NCI-H187 treated with DMSO at 0.1 percent for 48 hours (cell line): ENCODE measurements around the gene CSRP1.
"Not testable (repeated sequence)": the region's sequence is repeated elsewhere in the genome, so short reads cannot be mapped to it uniquely, and the experiment has no call there.

ENCODE experiments used
- DNase-seq: peaks from one replicate; lab custom pipeline; 2025; lab: John Stamatoyannopoulos, UW

The CSRP1 gene

DNA sequence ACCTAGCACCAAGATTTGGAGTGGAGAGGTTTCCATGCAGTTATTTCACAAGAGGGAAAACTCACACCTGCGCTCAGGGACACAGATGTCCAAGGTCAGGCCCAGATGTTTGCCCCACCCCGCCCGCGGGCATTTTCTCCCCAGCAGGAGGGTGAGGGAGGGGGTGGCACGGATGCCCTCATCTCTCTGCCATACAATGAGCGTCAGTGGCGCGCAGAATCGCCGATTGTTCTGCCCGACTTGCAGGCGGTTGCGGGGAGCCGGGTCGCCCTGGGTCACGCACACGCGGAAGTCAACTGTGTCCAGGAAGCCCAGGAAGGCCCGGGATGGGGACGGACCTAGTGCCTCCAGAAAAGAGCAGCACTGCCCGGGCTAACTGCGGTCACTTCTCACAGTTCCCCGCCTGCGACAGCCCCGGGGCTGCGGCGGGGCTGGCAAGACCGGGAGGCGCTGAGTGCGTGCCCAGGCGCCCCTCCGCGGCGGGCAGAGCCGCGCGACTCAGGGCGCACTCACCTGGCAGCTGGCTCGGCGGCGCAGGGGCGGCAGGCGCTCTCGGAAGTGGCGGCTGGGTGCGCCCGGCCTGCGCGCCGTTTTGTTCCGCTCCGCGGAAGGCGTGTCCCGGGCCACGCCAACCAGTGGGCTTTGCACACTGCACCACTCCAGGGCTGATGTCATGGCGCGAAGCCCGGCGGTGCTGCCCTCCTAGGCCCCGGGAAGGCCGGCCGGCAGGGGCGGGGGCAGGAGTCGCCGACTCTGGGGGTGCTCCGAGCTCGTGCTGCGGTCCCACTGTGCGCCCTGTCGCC, at the start of gene CSRP1:
Gene CSRP1, minus strand, starts transcription at position 567 of the 803 bp plus-strand sequence. CDS start 10,820 bp downstream, outside the sequence.
- no peak for DNase-seq

DNA sequence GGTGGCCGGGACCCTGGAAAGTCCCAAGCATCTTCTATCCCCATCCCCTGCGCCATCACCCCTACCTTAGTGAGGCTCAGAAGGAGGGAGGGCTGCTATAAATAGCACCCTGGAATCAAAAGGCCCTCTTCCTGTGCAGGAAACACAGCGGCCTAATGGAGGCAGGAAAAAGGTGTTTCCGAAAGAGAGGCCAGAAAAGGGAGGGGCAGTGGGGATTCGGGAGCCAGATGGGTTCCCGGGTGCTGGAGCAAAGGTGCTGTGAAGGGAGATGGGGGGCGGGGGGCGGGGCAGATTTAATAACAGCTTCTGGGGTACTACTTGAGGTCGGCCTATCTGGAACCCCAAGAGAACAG, 48.6 kb upstream of the CSRP1 start:
- DNase-seq: no peak

DNA sequence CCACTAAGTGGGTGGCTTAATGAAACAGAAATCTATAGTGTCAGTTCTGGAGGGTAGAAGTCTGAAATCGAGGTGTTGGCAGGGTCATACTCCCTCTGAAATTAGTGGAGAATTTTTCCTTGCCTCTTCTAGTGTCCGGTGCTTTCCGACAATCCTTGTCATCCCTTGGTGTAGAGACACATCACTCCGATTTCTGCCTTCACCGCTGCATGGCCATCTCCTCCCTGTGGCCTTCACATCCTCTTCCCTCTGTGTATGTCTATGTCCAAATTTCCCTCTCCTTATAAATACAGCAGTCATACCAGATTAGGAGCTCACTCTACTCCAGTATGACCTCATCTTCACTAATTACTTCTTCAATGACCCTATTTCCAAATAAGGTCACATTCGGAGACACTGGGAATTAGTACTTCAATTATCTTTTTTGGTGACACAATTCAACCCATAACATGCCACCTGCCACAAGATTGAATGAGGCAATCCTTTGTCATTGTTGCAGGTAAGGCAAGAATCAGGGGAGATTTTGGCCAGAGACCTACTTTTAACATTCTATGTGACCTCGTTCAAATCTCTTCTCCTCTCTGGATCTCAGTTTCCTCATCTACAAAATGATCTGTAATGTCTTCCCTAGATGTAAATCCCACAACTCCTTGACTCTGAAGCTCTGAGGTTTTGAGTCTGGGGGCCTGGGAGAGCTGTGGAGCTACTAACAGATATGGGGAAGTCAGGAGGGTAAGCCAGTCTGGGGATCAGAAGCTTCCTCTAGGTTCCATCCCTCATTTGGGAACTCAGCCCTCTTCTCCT, 48.1 kb upstream of the CSRP1 start:
- no peak for DNase-seq

GRCh38 chr1:201554190-201554600, 47.3 kb upstream of the CSRP1 start:
- DNase-seq: no peak

GRCh38 chr1:201553496-201554189, 46.7 kb upstream of the CSRP1 start:
- DNase-seq: no peak

GRCh38 chr1:201552941-201553351, 46.0 kb upstream of the CSRP1 start:
- DNase-seq: no peak

- no peak for DNase-seq
These were observed 45.2 kb upstream of the CSRP1 start for GRCh38 chr1:201551877-201552731.

DNA sequence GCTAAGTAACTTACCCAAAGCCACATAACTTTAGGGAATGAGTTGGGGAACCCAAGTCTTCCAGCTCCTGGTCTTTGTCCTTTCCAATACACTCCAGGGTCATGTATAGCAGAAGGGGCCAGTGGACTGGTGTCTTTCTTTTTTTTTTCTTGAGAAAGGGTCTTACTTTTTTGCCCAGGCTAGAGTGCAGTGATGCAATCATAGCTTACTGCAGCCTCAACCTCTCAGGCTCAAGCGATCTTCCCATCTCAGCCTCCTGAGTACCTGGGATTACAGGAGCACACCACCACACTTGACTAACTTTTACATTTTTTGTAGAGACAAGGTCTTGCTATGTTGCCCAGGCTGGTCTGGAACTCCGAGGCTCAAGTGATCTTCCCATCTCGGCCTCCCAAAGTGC, 44.2 kb upstream of the CSRP1 start:
- no peak for DNase-seq

DNA sequence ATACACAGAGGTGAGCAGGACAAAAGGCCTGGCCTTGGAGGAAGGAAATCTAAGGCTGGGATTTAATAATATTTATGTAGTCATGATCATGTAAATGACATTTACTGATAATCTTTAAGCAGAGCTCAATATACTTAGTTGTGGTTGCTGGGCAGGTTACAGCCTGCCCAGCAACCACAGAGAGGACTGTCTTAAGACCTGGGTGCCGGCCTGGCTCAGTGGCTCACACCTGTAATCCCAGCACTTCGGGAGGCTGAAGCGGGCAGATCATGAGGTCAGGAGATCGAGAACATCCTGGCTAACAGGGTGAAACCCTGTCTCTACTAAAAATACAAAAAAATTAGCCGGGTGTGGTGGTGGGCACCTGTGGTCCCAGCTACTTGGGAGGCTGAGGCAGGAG, 42.6 kb upstream of the CSRP1 start:
- DNase-seq: not testable (repeated sequence)

DNA sequence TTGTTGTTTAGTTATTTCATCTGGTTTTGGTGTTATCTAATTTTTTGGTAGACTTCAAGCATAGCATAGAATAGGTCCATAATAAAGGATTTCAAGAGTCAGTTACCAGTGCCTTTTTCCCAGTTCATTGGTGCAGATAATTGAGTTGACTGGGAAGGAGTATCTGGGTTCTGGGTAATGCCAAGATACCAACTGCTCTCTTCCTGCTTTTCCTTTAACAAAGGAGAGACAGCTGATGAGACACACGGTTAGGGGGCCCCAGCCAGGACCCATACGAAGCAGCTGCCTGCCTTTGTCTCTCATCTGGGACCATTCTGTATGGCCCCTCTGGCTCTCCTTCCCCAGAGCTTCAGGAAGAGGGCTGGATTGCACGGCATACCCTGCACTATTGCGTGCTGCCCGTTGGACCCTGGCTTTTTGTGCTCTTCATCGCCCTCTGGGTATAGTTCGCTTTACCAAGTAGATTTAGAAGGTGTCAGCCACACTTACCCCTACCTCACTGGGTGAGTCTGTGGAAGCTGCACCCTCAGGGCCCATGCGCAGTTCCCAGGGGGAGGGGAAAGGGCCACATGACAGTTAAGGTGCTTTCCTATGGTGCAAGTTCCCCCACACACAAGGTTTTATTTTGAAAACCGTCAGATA, 39.0 kb upstream of the CSRP1 start:
- DNase-seq: no peak

DNA sequence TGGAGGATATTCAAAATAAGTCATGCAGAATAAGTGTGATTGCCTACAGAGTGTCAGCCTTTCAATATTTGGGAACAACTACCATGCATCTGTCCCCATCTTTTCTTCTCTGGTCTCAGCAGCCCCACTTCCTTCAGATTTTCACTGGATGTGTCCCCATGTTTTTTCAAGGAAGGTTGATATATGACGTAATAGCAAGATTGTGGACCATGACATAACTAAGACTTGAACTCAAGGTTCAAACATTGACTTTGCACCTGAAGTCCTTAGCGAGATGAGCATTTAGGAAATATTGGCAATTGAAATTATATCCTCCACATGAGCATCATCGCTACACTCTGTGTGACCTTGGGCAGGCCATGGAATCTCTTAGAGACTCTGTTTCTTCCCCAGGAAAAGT, 37.8 kb upstream of the CSRP1 start:
- no peak for DNase-seq

- DNase-seq: no peak
These were observed 37.1 kb upstream of the CSRP1 start for GRCh38 chr1:201543871-201544642.

GRCh38 chr1:201542309-201543035, 35.5 kb upstream of the CSRP1 start:
- DNase-seq: no peak

GRCh38 chr1:201540846-201541735, 34.2 kb upstream of the CSRP1 start:
- no peak for DNase-seq

DNA sequence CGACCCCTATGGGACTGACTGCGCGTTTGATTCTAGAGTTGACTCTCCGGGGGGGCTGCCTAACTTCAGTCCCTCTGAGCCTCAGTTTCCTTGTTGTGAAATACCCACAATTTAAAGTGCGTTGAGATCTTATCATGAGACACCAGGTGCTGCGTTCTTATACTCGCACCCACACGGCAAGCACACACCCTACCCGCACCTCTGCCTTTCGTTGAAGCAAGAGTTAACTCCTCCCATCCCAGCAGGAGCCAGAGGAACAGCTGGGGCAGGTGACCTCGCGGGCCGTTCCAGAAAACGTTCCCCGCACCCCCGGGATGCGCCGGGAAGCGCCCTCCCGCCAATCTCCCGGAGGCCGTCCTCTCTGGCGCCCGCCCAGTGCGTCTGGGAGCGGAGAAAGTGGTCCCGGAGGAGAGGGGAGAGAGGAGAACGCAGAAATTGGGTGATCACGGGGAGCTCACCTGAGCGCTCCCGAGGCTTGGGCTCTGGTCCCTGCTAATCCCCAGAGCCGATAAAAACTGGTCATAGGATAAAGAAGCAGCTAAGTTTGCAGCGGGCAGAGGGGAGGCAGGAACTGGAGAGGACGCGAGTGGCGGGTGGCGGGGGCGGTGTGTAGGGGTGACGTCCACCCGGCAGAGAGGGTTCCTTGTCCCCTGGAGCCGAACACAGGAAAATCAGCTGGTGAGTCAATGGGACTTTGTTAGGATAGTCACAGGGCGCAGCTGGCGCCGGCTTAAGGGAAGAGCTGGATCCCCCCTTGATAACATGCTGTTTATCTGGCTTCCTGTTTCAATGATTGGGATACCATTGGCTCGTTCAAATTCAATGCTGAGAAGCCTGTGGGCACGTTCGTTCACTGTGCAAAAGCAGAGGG, 32.9 kb upstream of the CSRP1 start:
- no peak for DNase-seq

DNA sequence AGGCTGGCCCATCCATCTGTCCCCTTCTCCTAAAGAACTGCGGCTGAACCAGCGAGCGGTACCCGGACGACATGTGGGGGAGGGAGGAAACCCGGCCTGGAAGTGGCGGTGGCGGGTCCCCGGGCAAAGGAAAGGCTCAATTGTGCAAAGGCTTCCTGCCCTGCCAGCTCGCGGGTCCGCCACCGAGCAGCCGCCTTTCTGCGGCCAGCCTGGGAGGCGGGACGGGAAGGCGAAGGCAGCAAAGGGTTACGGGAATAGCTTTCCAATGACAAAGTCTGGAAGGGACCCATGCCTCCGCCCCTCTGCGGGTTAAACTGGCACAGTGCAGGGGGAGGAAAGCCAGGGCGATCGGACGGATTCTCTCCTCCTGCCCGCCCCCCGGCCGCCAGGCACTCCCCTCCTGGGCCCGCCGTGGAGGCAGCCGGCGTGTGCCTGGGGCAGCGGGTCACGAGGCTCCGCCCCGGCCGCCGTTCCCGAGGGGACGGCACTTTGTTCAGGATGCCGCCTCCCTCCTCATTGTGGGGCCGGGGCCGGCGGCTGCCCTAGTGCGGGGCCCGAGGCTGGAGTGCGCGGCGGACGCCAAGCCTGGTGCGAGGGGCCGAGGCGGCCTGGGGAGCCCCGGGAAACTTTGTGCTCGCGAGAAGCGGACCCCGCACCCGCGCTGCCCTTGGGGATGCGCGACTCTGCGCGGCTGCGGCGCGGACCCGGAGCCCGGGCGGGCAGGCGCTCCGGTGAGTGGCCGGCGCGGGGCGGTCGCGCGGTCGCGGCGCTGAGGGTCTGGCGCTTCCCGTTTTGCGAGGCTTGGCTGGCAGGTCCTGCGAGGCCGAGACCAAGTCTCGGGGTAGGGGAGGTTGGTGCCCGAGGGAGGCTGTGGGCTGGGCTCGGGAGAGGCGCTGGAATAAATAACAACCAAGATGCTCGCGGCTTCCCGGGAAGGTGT, 32.0 kb upstream of the CSRP1 start, which contains the start of gene NAV1:
Gene NAV1, plus strand, starts transcription at position 516 of the 940 bp plus-strand sequence. CDS start 83,758 bp downstream, outside the sequence.
- no peak for DNase-seq
